Measurements from ENCODE around the gene AKAP13.
"Not testable (repeated sequence)": the region's sequence is repeated elsewhere in the genome, so short reads cannot be mapped to it uniquely, and the experiment has no call there.

The AKAP13 gene

GRCh38 chr15:85652457-85652856 is 272.1 kb downstream of the AKAP13 start:
- in situ Hi-C loops (cut with MboI; ENCODE audit: low sequenced_read_pairs), result no loop called here

GRCh38 chr15:85657132-85657531 is 276.7 kb downstream of the AKAP13 start:
- in situ Hi-C loops (cut with MboI; ENCODE audit: low sequenced_read_pairs), result no loop called here

- in situ Hi-C loops (cut with MboI; ENCODE audit: low sequenced_read_pairs), result no loop called here
Measured at GRCh38 chr15:85658816-85659215, 278.4 kb downstream of the AKAP13 start.

GRCh38 chr15:85661859-85662258 is 281.5 kb downstream of the AKAP13 start:
- in situ Hi-C loops (cut with MboI; ENCODE audit: low sequenced_read_pairs), result no loop called here

- in situ Hi-C loops (cut with MboI; ENCODE audit: low sequenced_read_pairs), result not testable (repeated sequence)
Measured at GRCh38 chr15:85665677-85666076, 285.3 kb downstream of the AKAP13 start.

GRCh38 chr15:85667491-85668424 is 287.4 kb downstream of the AKAP13 start:
- in situ Hi-C loops (cut with MboI; ENCODE audit: low sequenced_read_pairs), result no loop called here

- in situ Hi-C loops (cut with MboI; ENCODE audit: low sequenced_read_pairs), result no loop called here
Measured at GRCh38 chr15:85671156-85671555, 290.8 kb downstream of the AKAP13 start.

GRCh38 chr15:85672332-85673084 is 292.1 kb downstream of the AKAP13 start:
- in situ Hi-C loops (cut with MboI; ENCODE audit: low sequenced_read_pairs), result no loop called here

GRCh38 chr15:85673326-85673725 is 292.9 kb downstream of the AKAP13 start:
- in situ Hi-C loops (cut with MboI; ENCODE audit: low sequenced_read_pairs), result no loop called here

GRCh38 chr15:85676342-85677098 is 296.1 kb downstream of the AKAP13 start:
- in situ Hi-C loops (cut with MboI; ENCODE audit: low sequenced_read_pairs), result no loop called here

- in situ Hi-C loops (cut with MboI; ENCODE audit: low sequenced_read_pairs), result no loop called here
Measured at GRCh38 chr15:85679231-85679630, 298.8 kb downstream of the AKAP13 start.

GRCh38 chr15:85681386-85681785 is 301.0 kb downstream of the AKAP13 start:
- in situ Hi-C loops (cut with MboI; ENCODE audit: low sequenced_read_pairs), result no loop called here

GRCh38 chr15:85684174-85684710 is 303.8 kb downstream of the AKAP13 start:
- in situ Hi-C loops (cut with MboI; ENCODE audit: low sequenced_read_pairs), result no loop called here

- in situ Hi-C loops (cut with MboI; ENCODE audit: low sequenced_read_pairs), result no loop called here
Measured at GRCh38 chr15:85685356-85685755, 305.0 kb downstream of the AKAP13 start.

- in situ Hi-C loops (cut with MboI; ENCODE audit: low sequenced_read_pairs), result no loop called here
Measured at GRCh38 chr15:85687329-85687728, 306.9 kb downstream of the AKAP13 start.

GRCh38 chr15:85688711-85689110 is 308.3 kb downstream of the AKAP13 start:
- in situ Hi-C loops (cut with MboI; ENCODE audit: low sequenced_read_pairs), result no loop called here

- in situ Hi-C loops (cut with MboI; ENCODE audit: low sequenced_read_pairs), result no loop called here
Measured at GRCh38 chr15:85689729-85690128, 309.3 kb downstream of the AKAP13 start.

GRCh38 chr15:85690561-85691231 is 310.3 kb downstream of the AKAP13 start:
- in situ Hi-C loops (cut with MboI; ENCODE audit: low sequenced_read_pairs), result no loop called here

- in situ Hi-C loops (cut with MboI; ENCODE audit: low sequenced_read_pairs), result no loop called here
Measured at GRCh38 chr15:85691350-85692240, 311.2 kb downstream of the AKAP13 start.
